Inferior parietal cortex (tissue), 1 donor: ENCODE measurements around the gene CDK16.

Experiments used
- DNase-seq: peaks from one replicate; pipeline ENCODE4 v3.0.0-alpha.2; 2016; ENCODE audit errors: extremely low spot score

Gene CDK16

GRCh38 chrX:47228550-47229270, 10.2 kb downstream of the CDK16 start:
- no peak for DNase-seq

GRCh38 chrX:47229427-47229826, 10.9 kb downstream of the CDK16 start:
- no peak for DNase-seq

GRCh38 chrX:47230136-47230868, 11.8 kb downstream of the CDK16 start:
- DNase-seq: no peak

GRCh38 chrX:47231167-47231566, 12.7 kb downstream of the CDK16 start:
- no peak for DNase-seq

- DNase-seq: no peak
Observed at GRCh38 chrX:47232197-47232802, 13.8 kb downstream of the CDK16 start.

GRCh38 chrX:47232803-47233332, 14.4 kb downstream of the CDK16 start, which contains the start of gene USP11:
Gene USP11 (plus strand): TSS chrX:47233009. CDS start chrX:47233044, 35 bp downstream.
- peak; percentile 54 for DNase-seq

- DNase-seq: peak; percentile 82
Observed at GRCh38 chrX:47233333-47234113, 15.0 kb downstream of the CDK16 start.

GRCh38 chrX:47234583-47234982, 16.1 kb downstream of the CDK16 start:
- no peak for DNase-seq

- no peak for DNase-seq
Observed at GRCh38 chrX:47235691-47236103, 17.2 kb downstream of the CDK16 start.

- no peak for DNase-seq
Observed at GRCh38 chrX:47239199-47239598, 20.7 kb downstream of the CDK16 start.

- DNase-seq: no peak
Observed at GRCh38 chrX:47239898-47240545, 21.5 kb downstream of the CDK16 start.

- no peak for DNase-seq
Observed at GRCh38 chrX:47240619-47241018, 22.1 kb downstream of the CDK16 start.

GRCh38 chrX:47241201-47242011, 22.9 kb downstream of the CDK16 start:
- no peak for DNase-seq

GRCh38 chrX:47242321-47242720, 23.8 kb downstream of the CDK16 start:
- no peak for DNase-seq

GRCh38 chrX:47243351-47243750, 24.9 kb downstream of the CDK16 start:
- DNase-seq: no peak

GRCh38 chrX:47244676-47245075, 26.2 kb downstream of the CDK16 start:
- DNase-seq: no peak

- no peak for DNase-seq
Observed at GRCh38 chrX:47245156-47245555, 26.7 kb downstream of the CDK16 start.

GRCh38 chrX:47247206-47247998, 28.9 kb downstream of the CDK16 start:
- no peak for DNase-seq

- no peak for DNase-seq
Observed at GRCh38 chrX:47247999-47248320, 29.5 kb downstream of the CDK16 start.

- no peak for DNase-seq
Observed at GRCh38 chrX:47248576-47248975, 30.1 kb downstream of the CDK16 start.
